H1 (cell line): Measurements from ENCODE around the gene SLC12A8. TPM values are rescaled to one million over a fixed set of nuclear protein-coding genes. Genes with fewer than 3 reads are reported as not detected.

Experiments used
- ATF3 ChIP-seq: IDR thresholded peaks from 2 replicates; pipeline ENCODE4 v1.6.1; 2011; ENCODE audit warnings: low read depth, mild to moderate bottlenecking, low read length; ENCODE audit not compliant: insufficient read depth
- BCL11A ChIP-seq, 2 experiments: IDR thresholded peaks; one replicate each; pipeline ENCODE4 v1.6.1; 2011; ENCODE audit warnings: low read depth in 2 of 2, low read length in 2 of 2, mild to moderate bottlenecking in 2 of 2
- CBX8 ChIP-seq: fragments of 300-800, 300-1000 bp; sonication (generic); IDR thresholded peaks from 2 replicates; pipeline ENCODE4 v1.7.1; 2016; ENCODE audit warnings: low read depth, low read length, borderline replicate concordance
- CHD1 ChIP-seq: IDR thresholded peaks from 2 replicates; pipeline ENCODE4 v1.6.1; 2012; ENCODE audit warnings: low read depth, low read length, improper control_type of control experiment
- E2F6 ChIP-seq: IDR thresholded peaks from 2 replicates; pipeline ENCODE4 v1.6.1; 2012; ENCODE audit warnings: inconsistent platforms
- FOSL1 ChIP-seq: IDR thresholded peaks from 2 replicates; pipeline ENCODE4 v1.6.1; 2011; ENCODE audit warnings: mild to moderate bottlenecking, low read depth, low read length, moderate library complexity; ENCODE audit not compliant: insufficient read depth
- GTF2F1 ChIP-seq: IDR thresholded peaks from 2 replicates; pipeline ENCODE4 v1.6.1; 2012; ENCODE audit warnings: low read depth, low read length, improper control_type of control experiment, borderline replicate concordance
- HDAC6 ChIP-seq: IDR thresholded peaks from one replicate; pipeline ENCODE4 v1.7.1; 2012; ENCODE audit warnings: low read depth, mild to moderate bottlenecking, inconsistent platforms, low read length, moderate library complexity
- KDM4A ChIP-seq: IDR thresholded peaks from one replicate; pipeline ENCODE4 v1.7.1; 2012; ENCODE audit warnings: low read depth, mild to moderate bottlenecking, moderate library complexity, low read length, inconsistent platforms; ENCODE audit not compliant: severe bottlenecking
- NRF1 ChIP-seq: IDR thresholded peaks from 2 replicates; pipeline ENCODE4 v1.6.1; 2011; ENCODE audit warnings: mild to moderate bottlenecking, low read depth, low read length, improper control_type of control experiment
- POLR2A ChIP-seq, 2 experiments: IDR thresholded peaks; 1 replicate in 1 of 2; 2 replicates in 1 of 2; pipeline ENCODE4 v1.6.1; 2011; ENCODE audit warnings: low read depth in 2 of 2, low read length in 2 of 2, mild to moderate bottlenecking in 2 of 2; ENCODE audit errors: control extremely low read depth in 1 of 2
- RAD21 ChIP-seq, 2 experiments: IDR thresholded peaks in 1 of 2; conservative IDR thresholded peaks in 1 of 2; 2 replicates each; pipeline ENCODE4 v1.6.1; 2011; ENCODE audit warnings: low read depth in 2 of 2, low read length in 2 of 2, improper control_type of control experiment in 1 of 2, inconsistent platforms in 1 of 2, mild to moderate bottlenecking in 1 of 2, moderate library complexity in 1 of 2
- RFX5 ChIP-seq: IDR thresholded peaks from 2 replicates; pipeline ENCODE4 v1.6.1; 2011; ENCODE audit warnings: low read depth, low read length, improper control_type of control experiment, borderline replicate concordance
- RNF2 ChIP-seq: fragments of 200-900, 300-1000 bp; sonication (generic); IDR thresholded peaks from 2 replicates; pipeline ENCODE4 v1.7.1; 2016; ENCODE audit warnings: borderline replicate concordance, low read depth, mild to moderate bottlenecking, antibody characterized with exemption, low read length; ENCODE audit not compliant: poor library complexity, severe bottlenecking; ENCODE audit errors: missing control alignments
- SAP30 ChIP-seq: fragments of 300-600 bp; sonication (generic); IDR thresholded peaks from 2 replicates; pipeline ENCODE4 v1.7.1; 2012; ENCODE audit warnings: low read length, moderate library complexity, mild to moderate bottlenecking, inconsistent platforms; ENCODE audit not compliant: insufficient read depth, insufficient replicate concordance
- SIRT6 ChIP-seq: IDR thresholded peaks from one replicate; pipeline ENCODE4 v1.7.1; 2012; ENCODE audit warnings: low read length, inconsistent platforms
- SP1 ChIP-seq: IDR thresholded peaks from 2 replicates; pipeline ENCODE4 v1.6.1; 2011; ENCODE audit warnings: low read depth, low read length
- SP2 ChIP-seq: IDR thresholded peaks from 2 replicates; pipeline ENCODE4 v1.6.1; 2012; ENCODE audit warnings: mild to moderate bottlenecking, low read length, inconsistent platforms
- SRF ChIP-seq: IDR thresholded peaks from 2 replicates; pipeline ENCODE4 v1.6.1; 2011; ENCODE audit warnings: mild to moderate bottlenecking, low read depth, low read length, moderate library complexity
- SUZ12 ChIP-seq: fragments of 200-600 bp; sonication (generic); IDR thresholded peaks from 2 replicates; pipeline ENCODE4 v1.6.1; 2012; ENCODE audit warnings: mild to moderate bottlenecking, inconsistent platforms, low read length, moderate library complexity, mixed read lengths
- TEAD4 ChIP-seq: IDR thresholded peaks from 2 replicates; pipeline ENCODE4 v1.6.1; 2012; ENCODE audit warnings: low read depth, low read length, inconsistent platforms, mixed read lengths
- polyA plus RNA-seq, 7 experiments: library from polyadenylated mRNA; depleted of rRNA in 3 of 7; stranded (reverse) in 5 of 7; unstranded in 2 of 7; fragments of >200 nt in 5 of 7; fragments of 200-250 nt in 2 of 7; gene quantifications; 1 replicate in 5 of 7; 2 replicates in 1 of 7; 4 replicates in 1 of 7; pipeline versions ENCODE4 v1.2.1 to v1.2.3, GENCODE V29; 2011 to 2013; ENCODE audit warnings: missing spikeins in 2 of 7, mixed read lengths in 2 of 7
- total RNA-seq: library from RNA; stranded (reverse); fragmentation: NEBNext Ultra II Directional; extraction: Animal tissue kit (Norgen Biotek cat#: 25700); gene quantifications from 2 replicates; pipeline ENCODE4 v1.2.1, GENCODE V29; 2021
- TF ChIP-seq, protein P1 (sequence below): IDR thresholded peaks from 2 replicates; pipeline ENCODE4 v1.6.1; 2011; ENCODE audit warnings: low read length, improper control_type of control experiment

SLC12A8 gene
- total and polyA plus RNA-seq, 2 of the 8 experiments (the other 6 are each of a cell fraction or from before 2014, with no cell fraction given): 13.7 to 14.4 TPM

DNA sequence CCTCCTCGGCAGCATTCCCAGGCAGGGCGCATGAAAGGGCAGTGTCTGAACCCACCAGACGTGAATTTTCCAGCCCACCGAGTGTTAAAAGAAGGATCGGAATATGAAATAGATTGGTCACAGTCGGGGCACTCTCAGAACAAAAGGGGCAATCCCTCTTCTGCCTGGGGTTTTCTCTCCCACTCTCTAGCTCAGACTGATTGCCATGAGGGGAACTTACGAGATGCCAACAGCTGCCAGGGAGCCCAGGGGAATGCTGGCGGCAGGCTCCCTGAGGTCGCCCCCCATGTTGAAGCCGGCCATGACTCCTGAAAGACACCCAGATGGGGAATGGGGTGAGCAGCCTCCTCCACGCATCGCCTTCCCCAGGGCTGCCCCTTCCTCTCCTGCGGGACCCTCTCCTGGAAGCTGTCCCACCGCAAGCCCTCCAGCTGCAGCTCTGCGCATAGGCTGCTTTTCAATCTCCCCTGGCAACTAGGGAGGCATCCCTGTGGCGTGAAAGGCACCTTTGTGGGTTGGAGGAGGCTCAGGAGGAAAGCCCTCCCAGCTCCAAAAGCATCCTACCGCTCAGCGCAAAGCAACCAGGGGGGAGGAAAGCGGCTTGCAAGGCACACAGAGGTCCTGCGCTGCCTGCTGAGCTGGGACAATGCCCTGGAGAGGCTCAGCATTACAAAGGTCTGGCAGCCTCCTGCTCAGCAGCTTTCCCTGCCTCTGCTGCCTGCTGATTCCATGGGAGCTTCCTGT lies 92.0 kb downstream of the SLC12A8 start (continued):
- TF ChIP-seq RNF2: no peak
- TF ChIP-seq HDAC6: no peak
- no peak for TF ChIP-seq SIRT6
- TF ChIP-seq ATF3: no peak
- no peak for TF ChIP-seq BCL11A (IDR thresholded peaks at IDR 0.05; ENCODE audit: low read depth in 2 of 2, low read length in 2 of 2)
- TF ChIP-seq, protein P1, sequence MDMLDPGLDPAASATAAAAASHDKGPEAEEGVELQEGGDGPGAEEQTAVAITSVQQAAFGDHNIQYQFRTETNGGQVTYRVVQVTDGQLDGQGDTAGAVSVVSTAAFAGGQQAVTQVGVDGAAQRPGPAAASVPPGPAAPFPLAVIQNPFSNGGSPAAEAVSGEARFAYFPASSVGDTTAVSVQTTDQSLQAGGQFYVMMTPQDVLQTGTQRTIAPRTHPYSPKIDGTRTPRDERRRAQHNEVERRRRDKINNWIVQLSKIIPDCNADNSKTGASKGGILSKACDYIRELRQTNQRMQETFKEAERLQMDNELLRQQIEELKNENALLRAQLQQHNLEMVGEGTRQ: no peak
- peak; percentile 28 for TF ChIP-seq KDM4A
- TF ChIP-seq SRF: no peak
- TF ChIP-seq E2F6: no peak; the same call in 1 of the 2 replicates
- no peak for TF ChIP-seq RFX5
- TF ChIP-seq CHD1: no peak
- no peak for TF ChIP-seq GTF2F1
- TF ChIP-seq SUZ12: no peak
- TF ChIP-seq SAP30: no peak
- TF ChIP-seq RAD21 (IDR thresholded peaks at IDR 0.05 in 1 of 2, conservative IDR thresholded peaks at IDR 0.05 in 1 of 2; ENCODE audit: low read depth in 2 of 2, low read length in 2 of 2): no peak; a peak in 1 of 4 replicates
- peak; percentile 46; the same call in 1 of the 2 replicates for TF ChIP-seq TEAD4
- no peak for TF ChIP-seq NRF1
- no peak for TF ChIP-seq CBX8
- TF ChIP-seq SP1: peak; percentile 64
- no peak for TF ChIP-seq FOSL1
- TF ChIP-seq SP2: no peak
- TF ChIP-seq POLR2A (IDR thresholded peaks at IDR 0.05; ENCODE audit: control extremely low read depth in 1 of 2, low read depth in 2 of 2, low read length in 2 of 2): peak in 1 of 2 experiments; percentile 18; a peak in 2 of 3 replicates
